IMR-90 (cell line): ENCODE data around the gene EFNA5. TPM values are rescaled to one million over a fixed set of nuclear protein-coding genes. Genes with fewer than 3 reads are reported as not detected.

Source experiments
- ATAC-seq: fragments of 200-7000 bp; cut with Tn5 transposase; 2 replicates; pipeline ENCODE4 v1.9.1; 2020; ENCODE audit warnings: low read depth, mild to moderate bottlenecking, moderate library complexity
- BruUV-seq: library from RNA; stranded (reverse); fragments of 400-500 nt; replicated peaks from 2 replicates; lab custom pipeline; 2021; lab: Mats Ljungman, UMichigan
- CTCF ChIA-PET: fragments of 300-600 bp; formaldehyde crosslinking; extraction: SDS; loops from one replicate; lab custom pipeline; 2021; ENCODE audit warnings: antibody characterized with exemption; lab: Yijun Ruan, JAX
- POLR2A ChIA-PET: fragments of 300-600 bp; sonication (Branson Sonifier 250); formaldehyde crosslinking; loops from one replicate; lab custom pipeline; 2022; ENCODE audit warnings: antibody characterized with exemption; ENCODE audit not compliant: unreplicated experiment; lab: Charles Lee
- DNase-seq: peaks from one replicate; pipeline ENCODE4 v3.0.0; 2013
- H2AFZ ChIP-seq: replicated peaks from 2 replicates; pipeline ENCODE3; 2013; ENCODE audit warnings: low read length, mild to moderate bottlenecking; ENCODE audit not compliant: poor library complexity
- H2AK5ac ChIP-seq: 2 replicates; pipeline ENCODE4 v1.6.1; 2013; ENCODE audit warnings: low read depth, low read length, inconsistent platforms
- H2AK9ac ChIP-seq: replicated peaks from 2 replicates; pipeline ENCODE3; 2013; ENCODE audit warnings: mild to moderate bottlenecking, low read depth, low read length, moderate library complexity; ENCODE audit not compliant: poor library complexity
- H2BK120ac ChIP-seq: 2 replicates; pipeline ENCODE4 v1.6.1; 2013; ENCODE audit warnings: low read depth, low read length, inconsistent platforms
- H2BK15ac ChIP-seq: 3 replicates; pipeline ENCODE4 v1.6.1; 2013; ENCODE audit warnings: low read depth, low read length, inconsistent platforms
- H2BK20ac ChIP-seq: 2 replicates; pipeline ENCODE4 v1.6.1; 2013; ENCODE audit warnings: low read depth, mild to moderate bottlenecking, inconsistent platforms, low read length, moderate library complexity
- H2BK5ac ChIP-seq: 2 replicates; pipeline ENCODE4 v1.6.1; 2013; ENCODE audit warnings: mild to moderate bottlenecking, low read depth, low read length, inconsistent platforms; ENCODE audit not compliant: poor library complexity, severe bottlenecking
- H3K14ac ChIP-seq: replicated peaks from 2 replicates; pipeline ENCODE4 v1.6.1; 2013; ENCODE audit warnings: low read depth, low read length, inconsistent platforms
- H3K18ac ChIP-seq: 2 replicates; pipeline ENCODE4 v1.6.1; 2013; ENCODE audit warnings: low read depth, low read length, control low read depth
- H3K23ac ChIP-seq: 2 replicates; pipeline ENCODE4 v1.6.1; 2013; ENCODE audit warnings: low read depth, low read length, inconsistent platforms
- H3K27ac ChIP-seq: 2 replicates; pipeline ENCODE4 v1.5.1; 2013; ENCODE audit warnings: mild to moderate bottlenecking, control low read depth, low read length; ENCODE audit not compliant: insufficient read depth
- H3K27me3 ChIP-seq: 2 replicates; pipeline ENCODE4 v1.6.1; 2013; ENCODE audit warnings: low read length; ENCODE audit not compliant: control insufficient read depth, insufficient read depth
- H3K36me3 ChIP-seq: 2 replicates; pipeline ENCODE4 v1.6.1; 2013; ENCODE audit warnings: low read length, mixed read lengths; ENCODE audit not compliant: control insufficient read depth, insufficient read depth
- H3K4ac ChIP-seq: 2 replicates; pipeline ENCODE4 v1.6.1; 2013; ENCODE audit warnings: low read depth, low read length, inconsistent platforms
- H3K4me1 ChIP-seq: 2 replicates; pipeline ENCODE4 v1.6.1; 2013; ENCODE audit warnings: low read length, mixed read lengths; ENCODE audit not compliant: control insufficient read depth, insufficient read depth
- H3K4me2 ChIP-seq: 2 replicates; pipeline ENCODE4 v1.6.1; 2013; ENCODE audit warnings: low read depth, mild to moderate bottlenecking, control low read depth, low read length, moderate library complexity
- H3K4me3 ChIP-seq: 2 replicates; pipeline ENCODE4 v1.5.1; 2013; ENCODE audit warnings: low read depth, mild to moderate bottlenecking, control low read depth, low read length, moderate library complexity; ENCODE audit not compliant: insufficient read depth
- H3K56ac ChIP-seq: 2 replicates; pipeline ENCODE4 v1.6.1; 2013; ENCODE audit warnings: low read length, inconsistent platforms; ENCODE audit not compliant: insufficient read depth; ENCODE audit errors: extremely low read depth
- H3K79me1 ChIP-seq, 2 experiments: 2 replicates each; pipeline ENCODE4 v1.6.1; 2013; ENCODE audit warnings: low read length in 2 of 2, inconsistent platforms in 1 of 2, low read depth in 1 of 2
- H3K9ac ChIP-seq: 2 replicates; pipeline ENCODE4 v1.6.1; 2013; ENCODE audit warnings: low read depth, low read length, control low read depth
- H3K9me1 ChIP-seq: 2 replicates; pipeline ENCODE4 v1.6.1; 2013; ENCODE audit warnings: low read length, inconsistent platforms; ENCODE audit not compliant: insufficient read depth
- H3K9me3 ChIP-seq: 2 replicates; pipeline ENCODE4 v1.6.1; 2013; ENCODE audit warnings: low read length; ENCODE audit not compliant: control insufficient read depth, insufficient read depth
- H4K20me1 ChIP-seq: 2 replicates; pipeline ENCODE4 v1.6.1; 2013; ENCODE audit warnings: low read length, inconsistent platforms; ENCODE audit not compliant: insufficient read depth
- H4K5ac ChIP-seq: 2 replicates; pipeline ENCODE4 v1.6.1; 2013; ENCODE audit warnings: mild to moderate bottlenecking, low read depth, low read length, control low read depth
- H4K8ac ChIP-seq, 2 experiments: 2 replicates each; pipeline ENCODE4 v1.6.1; 2013; ENCODE audit warnings: low read depth in 2 of 2, low read length in 2 of 2, control low read depth in 1 of 2, inconsistent platforms in 1 of 2
- H4K91ac ChIP-seq: 2 replicates; pipeline ENCODE4 v1.6.1; 2013; ENCODE audit warnings: low read depth, low read length, inconsistent platforms; ENCODE audit not compliant: insufficient read depth
- BHLHE40 ChIP-seq: fragments of 150-350 bp; IDR thresholded peaks from 2 replicates; pipeline ENCODE4 v1.6.1; 2016; ENCODE audit warnings: mild to moderate bottlenecking, low read depth, low read length
- FOS ChIP-seq: fragments of 150-350 bp; IDR thresholded peaks from 2 replicates; pipeline ENCODE4 v1.6.1; 2016; ENCODE audit warnings: low read depth, low read length
- MAFK ChIP-seq: IDR thresholded peaks from 2 replicates; pipeline ENCODE4 v1.6.1; 2012; ENCODE audit warnings: low read depth, low read length, improper control_type of control experiment
- MXI1 ChIP-seq: IDR thresholded peaks from 2 replicates; pipeline ENCODE4 v1.6.1; 2012; ENCODE audit warnings: low read depth, mild to moderate bottlenecking, low read length, moderate library complexity, borderline replicate concordance
- POLR2A ChIP-seq: IDR thresholded peaks from 2 replicates; pipeline ENCODE4 v1.6.1; 2012; ENCODE audit warnings: mild to moderate bottlenecking, low read depth, low read length
- RAD21 ChIP-seq: IDR thresholded peaks from 2 replicates; pipeline ENCODE4 v1.6.1; 2012; ENCODE audit warnings: low read length, improper control_type of control experiment
- RCOR1 ChIP-seq: IDR thresholded peaks from 2 replicates; pipeline ENCODE4 v1.6.1; 2012; ENCODE audit warnings: mild to moderate bottlenecking, low read length, improper control_type of control experiment; ENCODE audit not compliant: insufficient replicate concordance
- RFX5 ChIP-seq: IDR thresholded peaks from 2 replicates; pipeline ENCODE4 v1.8.0; 2012; ENCODE audit warnings: low read depth, mild to moderate bottlenecking, low read length, moderate library complexity
- SMC3 ChIP-seq: fragments of 150-350 bp; IDR thresholded peaks from 2 replicates; pipeline ENCODE4 v1.6.1; 2016; ENCODE audit warnings: low read depth, mild to moderate bottlenecking, antibody characterized with exemption, low read length, moderate library complexity
- WGBS, 2 experiments: methylation state at CpG; one replicate each; pipeline versions ENCODE4 v1.1.5 to v1.1.7; 2013; ENCODE audit warnings: missing lambda C conversion rate in 2 of 2; ENCODE audit not compliant: insufficient read length in 1 of 2; ENCODE audit errors: extremely low coverage in 2 of 2; 5-methylcytosine and 5-hydroxymethylcytosine counted together
- dilution Hi-C: fragments of 300-500 bp; cut with HindIII; formaldehyde crosslinking; loops from one replicate; pipeline ENCODE4 v1.14.3; 2018; ENCODE audit warnings: low sequenced_read_pairs; ENCODE audit not compliant: unreplicated experiment
- in situ Hi-C: fragments of 300-500 bp; cut with MboI; formaldehyde crosslinking; loops from 3 replicates; pipeline ENCODE4 v1.14.3; 2019; ENCODE audit warnings: low sequenced_read_pairs, inconsistent platforms, mixed read lengths
- intact Hi-C: fragments of 100-400 bp; cut with micrococcal nuclease; formaldehyde crosslinking; loops from 2 replicates; pipeline ENCODE4 v1.10.0; 2022
- polyA plus RNA-seq, 3 experiments: library from polyadenylated mRNA; depleted of rRNA; stranded (reverse); fragments of >200 nt; gene quantifications; 2 replicates each; pipeline ENCODE4 v1.2.3, GENCODE V29; 2012; ENCODE audit warnings: low replicate concordance in 1 of 3
- total RNA-seq: library from RNA; depleted of rRNA; stranded (reverse); fragments of >200 nt; gene quantifications from 2 replicates; pipeline ENCODE4 v1.2.3, GENCODE V29; 2012
- TF ChIP-seq, protein P1 (sequence below): fragments of 150-350 bp; IDR thresholded peaks from 2 replicates; pipeline ENCODE4 v1.6.1; 2017; ENCODE audit warnings: mild to moderate bottlenecking, antibody characterized with exemption, low read length, low read depth
- TF ChIP-seq, protein P2 (sequence below): conservative IDR thresholded peaks from 2 replicates; pipeline ENCODE4 v1.5.1; 2012; ENCODE audit warnings: mild to moderate bottlenecking, low read depth, low read length, improper control_type of control experiment

EFNA5 gene
- total and polyA plus RNA-seq, 2 of the 4 experiments (the other 2 are of a cell fraction), result 1.5 to 1.6 TPM

DNA sequence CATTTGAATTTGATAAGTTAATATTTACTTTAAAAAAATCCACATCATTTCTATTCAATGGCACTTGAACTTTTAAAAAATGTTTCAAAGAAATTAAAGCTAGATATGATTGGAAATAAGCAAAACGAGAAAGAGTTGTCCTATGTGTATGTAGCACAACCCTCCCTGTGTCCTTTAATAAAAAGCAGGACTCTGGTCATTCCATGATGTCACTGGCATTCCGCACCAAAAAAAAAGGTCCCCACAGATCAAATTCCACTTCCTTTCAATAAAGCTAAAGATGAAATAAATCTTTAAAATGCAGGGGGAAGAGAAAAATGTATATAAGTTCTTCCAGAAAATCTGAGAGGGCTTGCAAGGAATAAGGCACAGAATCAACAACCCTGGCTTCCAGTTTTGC is 103.8 kb downstream of the EFNA5 start:
- intact Hi-C loops, result no loop called here
- TF ChIP-seq SMC3, result no peak
- no peak for TF ChIP-seq RCOR1
- TF ChIP-seq, protein P1, sequence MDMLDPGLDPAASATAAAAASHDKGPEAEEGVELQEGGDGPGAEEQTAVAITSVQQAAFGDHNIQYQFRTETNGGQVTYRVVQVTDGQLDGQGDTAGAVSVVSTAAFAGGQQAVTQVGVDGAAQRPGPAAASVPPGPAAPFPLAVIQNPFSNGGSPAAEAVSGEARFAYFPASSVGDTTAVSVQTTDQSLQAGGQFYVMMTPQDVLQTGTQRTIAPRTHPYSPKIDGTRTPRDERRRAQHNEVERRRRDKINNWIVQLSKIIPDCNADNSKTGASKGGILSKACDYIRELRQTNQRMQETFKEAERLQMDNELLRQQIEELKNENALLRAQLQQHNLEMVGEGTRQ, result no peak
- TF ChIP-seq, protein P2, sequence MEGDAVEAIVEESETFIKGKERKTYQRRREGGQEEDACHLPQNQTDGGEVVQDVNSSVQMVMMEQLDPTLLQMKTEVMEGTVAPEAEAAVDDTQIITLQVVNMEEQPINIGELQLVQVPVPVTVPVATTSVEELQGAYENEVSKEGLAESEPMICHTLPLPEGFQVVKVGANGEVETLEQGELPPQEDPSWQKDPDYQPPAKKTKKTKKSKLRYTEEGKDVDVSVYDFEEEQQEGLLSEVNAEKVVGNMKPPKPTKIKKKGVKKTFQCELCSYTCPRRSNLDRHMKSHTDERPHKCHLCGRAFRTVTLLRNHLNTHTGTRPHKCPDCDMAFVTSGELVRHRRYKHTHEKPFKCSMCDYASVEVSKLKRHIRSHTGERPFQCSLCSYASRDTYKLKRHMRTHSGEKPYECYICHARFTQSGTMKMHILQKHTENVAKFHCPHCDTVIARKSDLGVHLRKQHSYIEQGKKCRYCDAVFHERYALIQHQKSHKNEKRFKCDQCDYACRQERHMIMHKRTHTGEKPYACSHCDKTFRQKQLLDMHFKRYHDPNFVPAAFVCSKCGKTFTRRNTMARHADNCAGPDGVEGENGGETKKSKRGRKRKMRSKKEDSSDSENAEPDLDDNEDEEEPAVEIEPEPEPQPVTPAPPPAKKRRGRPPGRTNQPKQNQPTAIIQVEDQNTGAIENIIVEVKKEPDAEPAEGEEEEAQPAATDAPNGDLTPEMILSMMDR, result no peak
- no peak for TF ChIP-seq BHLHE40
- no peak for TF ChIP-seq RFX5
- TF ChIP-seq POLR2A, result no peak
- no peak for TF ChIP-seq RAD21
- no peak for TF ChIP-seq MAFK
- TF ChIP-seq MXI1, result no peak
- TF ChIP-seq FOS, result no peak
- POLR2A ChIA-PET, result no interaction called here

More for the DNA sequence above, 103.8 kb downstream of the EFNA5 start:
- Histone ChIP-seq H3K4me2 (no peak overlapping the region), H3K56ac (no peak overlapping the region), H2AK5ac (no peak overlapping the region), H2BK5ac (no peak overlapping the region), H4K5ac (no peak overlapping the region), H2BK120ac (no peak overlapping the region), H2AK9ac (no peak overlapping the region), H3K14ac (no peak overlapping the region), H3K18ac (no peak overlapping the region), H3K9me3 (no peaks in the 10 kb centered on the region), H2BK15ac (no peak overlapping the region), H4K91ac (no peak overlapping the region), H3K9ac (no peak overlapping the region), H2BK20ac (no peak overlapping the region), H3K9me1 (peaks cover 3% of the 10 kb centered on the region; the same call in 1 of the 2 replicates), H3K4ac (no peak overlapping the region), H3K4me3 (no peak overlapping the region), H3K27ac (no peak overlapping the region), H4K8ac (no peak overlapping the region), H3K27me3 (no peaks in the 10 kb centered on the region), H3K79me1 (peaks cover 0 to 4% of the 10 kb centered on the region in 2 experiments; a peak in 2 of 4 replicates), H2AFZ (no peak overlapping the region), H4K20me1 (no peaks in the 10 kb centered on the region), H3K36me3 (no peaks in the 10 kb centered on the region), H3K23ac (no peak overlapping the region), H3K4me1 (0 out of 2 replicates have a peak, but pooled peaks cover 2% of the 10 kb centered on the region)
- dilution Hi-C loops (no loop called here), in situ Hi-C loops (no loop called here)
- no CpG with 5 or more reads among the region's 2 CpGs for WGBS, 2 experiments
- CTCF ChIA-PET, result no interaction called here
- no TSS peak for BruUV-seq
- ATAC-seq (no peak), DNase-seq (no peak)
